Measurements from ENCODE around the gene ABCF1. TPM values are rescaled to one million over a fixed set of nuclear protein-coding genes. Genes with fewer than 3 reads are reported as not detected.

ABCF1 gene
- total and polyA plus RNA-seq, 9 of the 15 experiments (the other 6 are each of a cell fraction or from before 2014, with no cell fraction given) = 41.6 to 193 (median 102) TPM

- 92% methylated on average over 3 of the region's 3 CpGs for WGBS (ENCODE audit: insufficient coverage, low coverage, missing lambda C conversion rate)
- intact Hi-C loops (cut with micrococcal nuclease) = no loop called here
- TF ChIP-seq, protein P1, sequence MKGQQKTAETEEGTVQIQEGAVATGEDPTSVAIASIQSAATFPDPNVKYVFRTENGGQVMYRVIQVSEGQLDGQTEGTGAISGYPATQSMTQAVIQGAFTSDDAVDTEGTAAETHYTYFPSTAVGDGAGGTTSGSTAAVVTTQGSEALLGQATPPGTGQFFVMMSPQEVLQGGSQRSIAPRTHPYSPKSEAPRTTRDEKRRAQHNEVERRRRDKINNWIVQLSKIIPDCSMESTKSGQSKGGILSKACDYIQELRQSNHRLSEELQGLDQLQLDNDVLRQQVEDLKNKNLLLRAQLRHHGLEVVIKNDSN (CRISPR knock-in tag; IDR thresholded peaks at IDR 0.05) = no peak
- no peak for TF ChIP-seq ZNF764 (CRISPR knock-in tag; IDR thresholded peaks at IDR 0.05; ENCODE audit: low read depth)
- TF ChIP-seq EGR1 (conservative IDR thresholded peaks at IDR 0.05) = peak; percentile 42; the same call in 1 of the 2 replicates
- TF ChIP-seq TRIM24 (IDR thresholded peaks at IDR 0.05) = 0 out of 4 replicates have a peak, but pooled peaks of 1 of the 2 experiments have one; percentile 19
Measured at GRCh38 chr6:30635834-30636233, 64.6 kb downstream of the ABCF1 start.

DNA sequence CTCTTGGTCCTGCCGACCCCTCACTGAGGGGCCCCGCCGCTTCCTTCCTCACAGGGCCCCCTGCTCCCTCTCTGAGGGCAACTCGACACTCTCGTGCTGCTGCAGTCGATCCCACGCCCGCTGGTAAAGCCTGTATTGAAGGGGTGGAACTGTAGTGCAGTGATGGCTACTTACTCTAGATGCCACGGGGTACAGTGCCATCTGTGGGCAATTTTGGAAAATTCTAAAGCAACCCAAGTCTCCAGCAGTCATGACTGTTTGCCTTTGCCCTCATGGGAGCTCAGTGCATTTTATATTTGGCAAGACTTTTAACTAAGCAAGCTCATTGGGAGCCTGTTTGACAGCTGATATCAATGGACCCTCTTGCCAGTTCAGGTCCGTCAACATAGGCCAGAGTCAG, 69.2 kb downstream of the ABCF1 start:
- Histone ChIP-seq H3K4me2 (ENCODE audit: insufficient read depth, low read length) (no peak overlapping the region), H3K27me3 (ENCODE audit: control insufficient read depth in 2 of 2, insufficient read depth in 2 of 2, low read length in 2 of 2) (no peaks in the 10 kb centered on the region), H3K4me1 (replicated peaks in 1 of 2; ENCODE audit: control insufficient read depth in 2 of 2, insufficient read depth in 2 of 2, low read length in 2 of 2) (peaks cover 2 to 3% of the 10 kb centered on the region in 2 experiments), H3K9me3 (replicated peaks; ENCODE audit: control insufficient read depth, insufficient read depth, low read depth, low read length) (no peaks in the 10 kb centered on the region; the same call in 1 of the 2 replicates), H3K4me3 (no peak overlapping the region), H3K27ac (ENCODE audit: extremely low read depth, low read depth, low read length) (no peak overlapping the region), H4K20me1 (replicated peaks; ENCODE audit: control insufficient read depth, insufficient read depth, low read length) (no peaks in the 10 kb centered on the region), H3K36me3 (ENCODE audit: control insufficient read depth, insufficient read depth, low read length) (peaks cover 15% of the 10 kb centered on the region), H3K9ac (ENCODE audit: insufficient read depth in 1 of 2, low read depth in 2 of 2, low read length in 2 of 2) (no peak overlapping the region), H3K79me2 (ENCODE audit: control insufficient read depth, insufficient read depth, low read length) (peaks cover 2% of the 10 kb centered on the region; the same call in 2 of the 3 replicates), H3K9me1 (ENCODE audit: control insufficient read depth, insufficient read depth, low read length) (no peaks in the 10 kb centered on the region), H2AFZ (ENCODE audit: low read depth, low read length) (no peak overlapping the region)
- no peak for ATAC-seq
- no peak for DNase-seq (ENCODE audit: extremely low read depth in 1 of 4, low spot score in 3 of 4)
- in situ Hi-C loops (cut with MboI) (no loop called here), intact Hi-C loops (cut with micrococcal nuclease) (no loop called here)
- CTCF ChIA-PET (ENCODE audit: low intra/inter-chr PET ratio) = no interaction called here
- POLR2A ChIA-PET = interaction anchor here (0.5 to 2.2 kb wide), 4 partner anchors 14 to 48 kb away, joined by 3 to 8 read pairs (median 6); partner anchors contain the start of gene ATAT1
- BruUV-seq (replicated peaks) = no TSS peak
- 63% methylated on average over 7 of the region's 10 CpGs for WGBS (ENCODE audit: insufficient coverage, low coverage, missing lambda C conversion rate)
- no peak for FAIRE-seq
- no peak for TF ChIP-seq CREB5 (CRISPR knock-in tag; IDR thresholded peaks at IDR 0.05)
- TF ChIP-seq, protein P2, sequence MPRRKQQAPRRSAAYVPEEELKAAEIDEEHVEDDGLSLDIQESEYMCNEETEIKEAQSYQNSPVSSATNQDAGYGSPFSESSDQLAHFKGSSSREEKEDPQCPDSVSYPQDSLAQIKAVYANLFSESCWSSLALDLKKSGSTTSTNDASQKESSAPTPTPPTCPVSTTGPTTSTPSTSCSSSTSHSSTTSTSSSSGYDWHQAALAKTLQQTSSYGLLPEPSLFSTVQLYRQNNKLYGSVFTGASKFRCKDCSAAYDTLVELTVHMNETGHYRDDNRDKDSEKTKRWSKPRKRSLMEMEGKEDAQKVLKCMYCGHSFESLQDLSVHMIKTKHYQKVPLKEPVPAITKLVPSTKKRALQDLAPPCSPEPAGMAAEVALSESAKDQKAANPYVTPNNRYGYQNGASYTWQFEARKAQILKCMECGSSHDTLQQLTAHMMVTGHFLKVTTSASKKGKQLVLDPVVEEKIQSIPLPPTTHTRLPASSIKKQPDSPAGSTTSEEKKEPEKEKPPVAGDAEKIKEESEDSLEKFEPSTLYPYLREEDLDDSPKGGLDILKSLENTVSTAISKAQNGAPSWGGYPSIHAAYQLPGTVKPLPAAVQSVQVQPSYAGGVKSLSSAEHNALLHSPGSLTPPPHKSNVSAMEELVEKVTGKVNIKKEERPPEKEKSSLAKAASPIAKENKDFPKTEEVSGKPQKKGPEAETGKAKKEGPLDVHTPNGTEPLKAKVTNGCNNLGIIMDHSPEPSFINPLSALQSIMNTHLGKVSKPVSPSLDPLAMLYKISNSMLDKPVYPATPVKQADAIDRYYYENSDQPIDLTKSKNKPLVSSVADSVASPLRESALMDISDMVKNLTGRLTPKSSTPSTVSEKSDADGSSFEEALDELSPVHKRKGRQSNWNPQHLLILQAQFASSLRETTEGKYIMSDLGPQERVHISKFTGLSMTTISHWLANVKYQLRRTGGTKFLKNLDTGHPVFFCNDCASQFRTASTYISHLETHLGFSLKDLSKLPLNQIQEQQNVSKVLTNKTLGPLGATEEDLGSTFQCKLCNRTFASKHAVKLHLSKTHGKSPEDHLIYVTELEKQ (CRISPR knock-in tag; IDR thresholded peaks at IDR 0.05) = no peak
- TF ChIP-seq, protein P3, sequence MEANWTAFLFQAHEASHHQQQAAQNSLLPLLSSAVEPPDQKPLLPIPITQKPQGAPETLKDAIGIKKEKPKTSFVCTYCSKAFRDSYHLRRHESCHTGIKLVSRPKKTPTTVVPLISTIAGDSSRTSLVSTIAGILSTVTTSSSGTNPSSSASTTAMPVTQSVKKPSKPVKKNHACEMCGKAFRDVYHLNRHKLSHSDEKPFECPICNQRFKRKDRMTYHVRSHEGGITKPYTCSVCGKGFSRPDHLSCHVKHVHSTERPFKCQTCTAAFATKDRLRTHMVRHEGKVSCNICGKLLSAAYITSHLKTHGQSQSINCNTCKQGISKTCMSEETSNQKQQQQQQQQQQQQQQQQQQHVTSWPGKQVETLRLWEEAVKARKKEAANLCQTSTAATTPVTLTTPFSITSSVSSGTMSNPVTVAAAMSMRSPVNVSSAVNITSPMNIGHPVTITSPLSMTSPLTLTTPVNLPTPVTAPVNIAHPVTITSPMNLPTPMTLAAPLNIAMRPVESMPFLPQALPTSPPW (CRISPR knock-in tag; IDR thresholded peaks at IDR 0.05) = no peak

More at GRCh38 chr6:30635834-30636233, 64.6 kb downstream of the ABCF1 start:
- H3K9me1 ChIP-seq (ENCODE audit: control insufficient read depth, insufficient read depth, low read length) = no peaks in the 10 kb centered on the region
- no peaks in the 10 kb centered on the region for H3K79me2 ChIP-seq (ENCODE audit: control insufficient read depth, insufficient read depth, low read length)
- no peak for FAIRE-seq
- no peak overlapping the region for H3K4me3 ChIP-seq
- ATAC-seq = no peak
- BruUV-seq (replicated peaks) = no TSS peak
- peaks cover 0 to 9% of the 10 kb centered on the region in 2 experiments; a peak in 2 of 5 replicates for H3K4me1 ChIP-seq (replicated peaks in 1 of 2; ENCODE audit: control insufficient read depth in 2 of 2, insufficient read depth in 2 of 2, low read length in 2 of 2)
- no peak overlapping the region for H2AFZ ChIP-seq (ENCODE audit: low read depth, low read length)
- H4K20me1 ChIP-seq (replicated peaks; ENCODE audit: control insufficient read depth, insufficient read depth, low read length) = no peaks in the 10 kb centered on the region
- no peak overlapping the region for H3K9ac ChIP-seq (ENCODE audit: insufficient read depth in 1 of 2, low read depth in 2 of 2, low read length in 2 of 2)
- H3K4me2 ChIP-seq (ENCODE audit: insufficient read depth, low read length) = no peak overlapping the region
- no peaks in the 10 kb centered on the region for H3K27me3 ChIP-seq (ENCODE audit: control insufficient read depth in 2 of 2, insufficient read depth in 2 of 2, low read length in 2 of 2)
- in situ Hi-C loops (cut with MboI) = no loop called here
- ChIA-PET CTCF (ENCODE audit: low intra/inter-chr PET ratio) (no interaction called here), POLR2A (interaction anchor here (1.2 to 2.3 kb wide), 2 partner anchors 11 to 20 kb away, joined by 4 to 7 read pairs; partner anchors contain the start of gene C6orf136)
- no peak for DNase-seq (ENCODE audit: extremely low read depth in 1 of 4, low spot score in 3 of 4)
- H3K36me3 ChIP-seq (ENCODE audit: control insufficient read depth, insufficient read depth, low read length) = peaks cover 9% of the 10 kb centered on the region; the same call in 2 of the 3 replicates
- H3K9me3 ChIP-seq (replicated peaks; ENCODE audit: control insufficient read depth, insufficient read depth, low read depth, low read length) = no peaks in the 10 kb centered on the region
- no peak overlapping the region for H3K27ac ChIP-seq (ENCODE audit: extremely low read depth, low read depth, low read length)

Data from K562 (cell line).